Measurements from ENCODE around the gene CCNO. TPM values are rescaled to one million over a fixed set of nuclear protein-coding genes. Genes with fewer than 3 reads are reported as not detected.

CCNO gene
- total and polyA plus RNA-seq, 2 of the 8 experiments (the other 6 are each of a cell fraction or from before 2014, with no cell fraction given) = 0.14 to 0.41 TPM

DNA sequence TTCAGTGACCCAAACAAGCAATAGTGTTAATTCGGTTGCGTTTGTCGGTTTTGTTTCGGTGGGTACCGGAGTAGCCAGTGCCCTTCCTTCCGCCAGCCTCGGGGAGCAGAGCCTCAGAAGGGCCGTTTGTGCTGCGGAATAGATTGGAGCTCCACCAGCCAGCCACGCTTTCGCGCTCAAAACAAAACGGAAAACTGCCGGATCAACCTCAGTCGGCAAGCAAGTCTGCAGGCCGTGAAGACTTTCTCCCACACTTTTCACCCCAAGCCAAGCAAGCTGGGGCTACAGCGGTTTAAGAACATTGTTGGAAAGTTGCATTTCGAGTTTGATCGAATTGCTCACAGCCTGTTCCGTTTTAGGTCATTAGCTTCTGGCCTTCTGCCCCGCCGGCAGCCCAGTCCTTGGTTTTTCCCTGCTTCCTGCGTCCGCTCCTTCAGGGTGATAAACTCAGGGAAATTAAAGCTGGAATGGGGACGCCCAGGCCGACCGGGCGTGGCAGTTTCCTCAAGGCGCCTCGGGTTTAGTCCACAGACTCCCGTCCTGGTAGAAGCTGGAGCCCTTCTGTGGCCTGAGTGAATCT is 803 bp upstream of the CCNO start:
- Histone ChIP-seq H3K36me3 (ENCODE audit: control insufficient read depth in 2 of 4, insufficient read depth in 4 of 4, low read length in 3 of 4) (peaks cover 0 to 5% (median 0%) of the 10 kb centered on the region in 4 experiments; a peak in 1 of 8 replicates), H3K9ac (replicated peaks in 1 of 4; ENCODE audit: extremely low read depth in 1 of 4, low read depth in 3 of 4, low read length in 3 of 4) (no peak overlapping the region), H3K4me2 (ENCODE audit: insufficient read depth in 1 of 2, low read depth in 2 of 2, low read length in 2 of 2) (peak overlapping the region; percentile 92 to 96), H4K20me1 (replicated peaks in 1 of 2; ENCODE audit: control insufficient read depth in 1 of 2, insufficient read depth in 2 of 2, low read length in 2 of 2) (peaks cover 5 to 18% of the 10 kb centered on the region in 2 experiments), H3K27ac (ENCODE audit: low read depth, low read length) (no peak overlapping the region), H2BK12ac (ENCODE audit: low read depth, low read length) (0 out of 2 replicates have a peak overlapping the region, but pooled peaks have one; percentile 42), H3K23ac (ENCODE audit: insufficient read length) (no peak overlapping the region), H2BK20ac (ENCODE audit: low read length) (no peak overlapping the region), H3K9me3 (ENCODE audit: insufficient read depth in 2 of 2, low read depth in 1 of 2, low read length in 1 of 2) (no peaks in the 10 kb centered on the region), H2AFZ (ENCODE audit: low read length) (0 out of 2 replicates have a peak overlapping the region, but pooled peaks have one; percentile 68), H2BK5ac (ENCODE audit: low read depth, low read length) (no peak overlapping the region), H3K4me1 (replicated peaks in 1 of 4; ENCODE audit: control insufficient read depth in 3 of 4, insufficient read depth in 4 of 4, low read length in 3 of 4) (peaks cover 0 to 24% (median 12%) of the 10 kb centered on the region in 4 experiments; a peak in 6 of 7 replicates), H3K14ac (ENCODE audit: insufficient read length) (no peak overlapping the region), H3K18ac (ENCODE audit: extremely low read depth, low read length) (no peak overlapping the region; the same call in 1 of the 2 replicates), H4K8ac (ENCODE audit: extremely low read depth, insufficient read depth, low read length) (no peak overlapping the region), H3K27me3 (replicated peaks in 1 of 4; ENCODE audit: control insufficient read depth in 3 of 4, extremely low read depth in 1 of 4, insufficient read depth in 3 of 4, low read length in 3 of 4) (peaks cover 47 to 75% (median 69%) of the 10 kb centered on the region in 4 experiments), H4K5ac (ENCODE audit: insufficient read length, low read depth, low read length) (no peak overlapping the region), H3K4me3 (ENCODE audit: extremely low read depth in 1 of 4, insufficient read depth in 2 of 4, low read depth in 3 of 4, low read length in 4 of 4) (peak overlapping the region; percentile 45 to 70 (median 60); a peak in 7 of 8 replicates), H3K79me2 (ENCODE audit: control insufficient read depth in 1 of 2, insufficient read depth in 2 of 2, low read length in 2 of 2) (no peaks in the 10 kb centered on the region), H2BK15ac (ENCODE audit: low read length) (no peak overlapping the region), H3K23me2 (ENCODE audit: low read depth, low read length) (peaks cover 20% of the 10 kb centered on the region; the same call in 1 of the 2 replicates), H3K56ac (replicated peaks; ENCODE audit: insufficient read length, low read depth, low read length) (no peak overlapping the region), H4K91ac (replicated peaks; ENCODE audit: insufficient read length, low read length) (no peak overlapping the region), H3K79me1 (ENCODE audit: low read depth, low read length) (no peaks in the 10 kb centered on the region), H2BK120ac (replicated peaks; ENCODE audit: low read depth, low read length) (no peak overlapping the region), H2AK5ac (ENCODE audit: low read depth, low read length) (no peak overlapping the region), H3K4ac (replicated peaks; ENCODE audit: insufficient read length, low read depth, low read length) (no peak overlapping the region)
- DNase-seq (ENCODE audit: low read depth in 1 of 2, low spot score in 2 of 2) (no peak), FAIRE-seq (no peak)
- 4% methylated on average over 31 of the region's 31 CpGs; no CpG with 5 or more reads in 1 of the 2 experiments for WGBS, 2 experiments (ENCODE audit: extremely low coverage in 1 of 2, insufficient coverage in 1 of 2, insufficient read length in 1 of 2, insufficient replicate concordance in 2 of 2, low coverage in 1 of 2, low lambda C conversion rate in 2 of 2, missing lambda C conversion rate in 1 of 2)
- POLR2A ChIA-PET (ENCODE audit: partially characterized antibody) = interaction anchor here (1.2 to 3.7 kb wide), 5 partner anchors 11 to 318 kb away, joined by 3 to 21 read pairs (median 8); no protein-coding TSS in a partner anchor
- no peak for TF ChIP-seq CBX8 (IDR thresholded peaks at IDR 0.05; ENCODE audit: borderline replicate concordance, low read depth, low read length)
- TF ChIP-seq KDM4A (IDR thresholded peaks at IDR 0.05; ENCODE audit: low read depth, low read length, severe bottlenecking) = peak; percentile 10
- peak; percentile 80 for TF ChIP-seq SUZ12 (IDR thresholded peaks at IDR 0.05; ENCODE audit: low read length)
- TF ChIP-seq NRF1 (IDR thresholded peaks at IDR 0.05; ENCODE audit: low read depth, low read length) = peak; percentile 4; the same call in 1 of the 2 replicates
- TF ChIP-seq EZH2 (IDR thresholded peaks at IDR 0.05; ENCODE audit: low read depth, low read length, severe bottlenecking) = peak; percentile 65
- no peak for TF ChIP-seq CBX5 (IDR thresholded peaks at IDR 0.05; ENCODE audit: low read depth, low read length)
- peak; percentile 66 for TF ChIP-seq RNF2 (IDR thresholded peaks at IDR 0.05; ENCODE audit: borderline replicate concordance, low read depth, low read length, missing control alignments, poor library complexity, severe bottlenecking)
- CTCF ChIA-PET (ENCODE audit: partially characterized antibody) = interaction anchor here (0.7 to 13.6 kb wide), 7 partner anchors 9 to 60 kb away, joined by 3 to 143 read pairs (median 4); partner anchors contain the start of gene CDC20B
